Neural cell (in vitro differentiated cells): ENCODE data around the gene TFDP1. TPM values are rescaled to one million over a fixed set of nuclear protein-coding genes. Genes with fewer than 3 reads are reported as not detected.

Experiments
- H2AFZ ChIP-seq: fragments of 200-600, 300-800 bp; sonication (generic), shearing (Covaris generic); 2 replicates; pipeline ENCODE4 v1.6.0; 2014; ENCODE audit warnings: low read depth, mild to moderate bottlenecking, antibody characterized with exemption, low read length, moderate library complexity
- H3F3A ChIP-seq: fragments of 200-600 bp; shearing (Covaris generic); 2 replicates; pipeline ENCODE4 v1.6.1; 2016; ENCODE audit warnings: mild to moderate bottlenecking, moderate library complexity, mixed read lengths, antibody characterized with exemption, low read length; ENCODE audit not compliant: insufficient read depth, poor library complexity, severe bottlenecking
- H3K27ac ChIP-seq: fragments of 200-600, 300-800 bp; sonication (generic), shearing (Covaris generic); 2 replicates; pipeline ENCODE4 v1.5.1; 2014; ENCODE audit warnings: mild to moderate bottlenecking, low read length, moderate library complexity
- H3K27me3 ChIP-seq: fragments of 300-800, 200-600 bp; sonication (generic), shearing (Covaris generic); 2 replicates; pipeline ENCODE4 v1.6.0; 2014; ENCODE audit warnings: mild to moderate bottlenecking, low read depth, low read length, moderate library complexity; ENCODE audit not compliant: insufficient read depth
- H3K36me3 ChIP-seq: fragments of 300-800, 200-600 bp; sonication (generic), shearing (Covaris generic); 2 replicates; pipeline ENCODE4 v1.5.1; 2014; ENCODE audit warnings: mild to moderate bottlenecking, antibody characterized with exemption, low read length, moderate library complexity; ENCODE audit not compliant: insufficient read depth
- H3K4me2 ChIP-seq: fragments of 300-800, 200-600 bp; sonication (generic), shearing (Covaris generic); 2 replicates; pipeline ENCODE4 v1.6.0; 2014; ENCODE audit warnings: mild to moderate bottlenecking, low read length
- H3K4me3 ChIP-seq: fragments of 300-800, 200-600 bp; sonication (generic), shearing (Covaris generic); 2 replicates; pipeline ENCODE4 v1.5.1; 2014; ENCODE audit warnings: mild to moderate bottlenecking, low read length, moderate library complexity
- H3K79me2 ChIP-seq: fragments of 200-600 bp; shearing (Covaris generic); replicated peaks from 2 replicates; pipeline ENCODE4 v1.6.0; 2014; ENCODE audit warnings: mild to moderate bottlenecking, low read length, moderate library complexity; ENCODE audit not compliant: insufficient read depth
- H3K9ac ChIP-seq: fragments of 300-800, 200-600 bp; sonication (generic), shearing (Covaris generic); 2 replicates; pipeline ENCODE4 v1.6.1; 2016; ENCODE audit warnings: mild to moderate bottlenecking, low read length, mixed read lengths
- H3K9me2 ChIP-seq: fragments of 200-600 bp; shearing (Covaris generic); 2 replicates; pipeline ENCODE4 v1.6.1; 2016; ENCODE audit warnings: mild to moderate bottlenecking, low read length, mixed read lengths; ENCODE audit not compliant: insufficient read depth
- H3K9me3 ChIP-seq: fragments of 200-600, 300-800 bp; sonication (generic), shearing (Covaris generic); 2 replicates; pipeline ENCODE4 v1.6.1; 2016; ENCODE audit warnings: mild to moderate bottlenecking, mixed run types, low read length, moderate library complexity, mixed read lengths
- H4K20me1 ChIP-seq: fragments of 200-600 bp; shearing (Covaris generic); 2 replicates; pipeline ENCODE4 v1.6.1; 2016; ENCODE audit warnings: mild to moderate bottlenecking, mixed run types; ENCODE audit not compliant: insufficient read depth
- EP300 ChIP-seq: fragments of 450-650 bp; conservative IDR thresholded peaks from 2 replicates; pipeline ENCODE4 v1.6.1; 2014; ENCODE audit warnings: antibody characterized with exemption, mild to moderate bottlenecking, moderate library complexity; ENCODE audit not compliant: poor library complexity, severe bottlenecking
- EZH2 ChIP-seq: fragments of 200-600, 300-800 bp; shearing (Covaris generic), sonication (generic); IDR thresholded peaks from 2 replicates; pipeline ENCODE4 v1.6.1; 2014; ENCODE audit warnings: antibody characterized with exemption, low read length, borderline replicate concordance, mild to moderate bottlenecking; ENCODE audit not compliant: insufficient read depth, poor library complexity, severe bottlenecking
- MXI1 ChIP-seq: fragments of 450-650 bp; conservative IDR thresholded peaks from 2 replicates; pipeline ENCODE4 v1.6.1; 2014; ENCODE audit warnings: antibody characterized with exemption, mild to moderate bottlenecking; ENCODE audit not compliant: poor library complexity, severe bottlenecking
- POLR2AphosphoS5 ChIP-seq: IDR thresholded peaks from 2 replicates; pipeline ENCODE4 v1.6.1; 2012
- RAD21 ChIP-seq: fragments of 450-650 bp; conservative IDR thresholded peaks from 2 replicates; pipeline ENCODE4 v1.6.1; 2014; ENCODE audit warnings: antibody characterized with exemption, mild to moderate bottlenecking, moderate library complexity
- SMC3 ChIP-seq: fragments of 450-650 bp; conservative IDR thresholded peaks from 2 replicates; pipeline ENCODE4 v1.6.1; 2014; ENCODE audit warnings: antibody characterized with exemption, mild to moderate bottlenecking, moderate library complexity; ENCODE audit not compliant: poor library complexity
- TAF1 ChIP-seq: IDR thresholded peaks from 2 replicates; pipeline ENCODE4 v1.6.1; 2012; ENCODE audit warnings: low read depth
- polyA plus RNA-seq: library from polyadenylated mRNA; depleted of rRNA; stranded (reverse); fragments of >200 nt; gene quantifications from 2 replicates; pipeline ENCODE4 v1.2.3, GENCODE V29; 2014
- TF ChIP-seq, protein P1 (sequence below): IDR thresholded peaks from 2 replicates; pipeline ENCODE4 v1.6.1; 2012; ENCODE audit warnings: borderline replicate concordance
- TF ChIP-seq, protein P2 (sequence below): fragments of 450-650 bp; IDR thresholded peaks from 2 replicates; pipeline ENCODE4 v1.5.1; 2014; ENCODE audit warnings: antibody characterized with exemption, mild to moderate bottlenecking, moderate library complexity; ENCODE audit not compliant: poor library complexity, severe bottlenecking

Gene TFDP1
- polyA plus RNA-seq, 1 donor from 2014 or later: 81.2 TPM

DNA sequence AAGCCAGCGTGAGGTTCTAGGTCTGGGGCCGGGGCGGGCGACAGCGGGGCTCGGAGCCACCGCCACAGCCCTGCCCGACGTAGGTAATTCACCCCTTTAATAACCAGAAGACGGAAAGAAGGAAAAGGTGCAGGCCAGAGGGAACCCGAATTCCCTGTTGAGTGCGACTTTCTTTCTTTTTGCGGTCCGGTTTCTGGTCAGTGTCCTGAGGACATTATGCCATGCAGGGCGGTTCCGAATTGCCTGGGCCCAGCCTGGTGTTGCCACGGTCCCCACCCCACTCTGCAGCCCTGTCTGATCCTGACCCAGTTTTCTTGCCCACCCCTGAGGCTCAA, 18.4 kb upstream of the TFDP1 start:
- H3K79me2 ChIP-seq: no peaks in the 10 kb centered on the region
- H3K4me2 ChIP-seq: no peak overlapping the region
- H3K9me3 ChIP-seq: no peaks in the 10 kb centered on the region
- no peaks in the 10 kb centered on the region for H3K27me3 ChIP-seq
- H3K9ac ChIP-seq: no peak overlapping the region
- no peaks in the 10 kb centered on the region for H3K36me3 ChIP-seq
- no peaks in the 10 kb centered on the region for H3F3A ChIP-seq
- H3K27ac ChIP-seq: no peak overlapping the region
- H2AFZ ChIP-seq: no peak overlapping the region
- TF ChIP-seq RAD21: no peak
- no peak for TF ChIP-seq MXI1
- TF ChIP-seq, protein P1, sequence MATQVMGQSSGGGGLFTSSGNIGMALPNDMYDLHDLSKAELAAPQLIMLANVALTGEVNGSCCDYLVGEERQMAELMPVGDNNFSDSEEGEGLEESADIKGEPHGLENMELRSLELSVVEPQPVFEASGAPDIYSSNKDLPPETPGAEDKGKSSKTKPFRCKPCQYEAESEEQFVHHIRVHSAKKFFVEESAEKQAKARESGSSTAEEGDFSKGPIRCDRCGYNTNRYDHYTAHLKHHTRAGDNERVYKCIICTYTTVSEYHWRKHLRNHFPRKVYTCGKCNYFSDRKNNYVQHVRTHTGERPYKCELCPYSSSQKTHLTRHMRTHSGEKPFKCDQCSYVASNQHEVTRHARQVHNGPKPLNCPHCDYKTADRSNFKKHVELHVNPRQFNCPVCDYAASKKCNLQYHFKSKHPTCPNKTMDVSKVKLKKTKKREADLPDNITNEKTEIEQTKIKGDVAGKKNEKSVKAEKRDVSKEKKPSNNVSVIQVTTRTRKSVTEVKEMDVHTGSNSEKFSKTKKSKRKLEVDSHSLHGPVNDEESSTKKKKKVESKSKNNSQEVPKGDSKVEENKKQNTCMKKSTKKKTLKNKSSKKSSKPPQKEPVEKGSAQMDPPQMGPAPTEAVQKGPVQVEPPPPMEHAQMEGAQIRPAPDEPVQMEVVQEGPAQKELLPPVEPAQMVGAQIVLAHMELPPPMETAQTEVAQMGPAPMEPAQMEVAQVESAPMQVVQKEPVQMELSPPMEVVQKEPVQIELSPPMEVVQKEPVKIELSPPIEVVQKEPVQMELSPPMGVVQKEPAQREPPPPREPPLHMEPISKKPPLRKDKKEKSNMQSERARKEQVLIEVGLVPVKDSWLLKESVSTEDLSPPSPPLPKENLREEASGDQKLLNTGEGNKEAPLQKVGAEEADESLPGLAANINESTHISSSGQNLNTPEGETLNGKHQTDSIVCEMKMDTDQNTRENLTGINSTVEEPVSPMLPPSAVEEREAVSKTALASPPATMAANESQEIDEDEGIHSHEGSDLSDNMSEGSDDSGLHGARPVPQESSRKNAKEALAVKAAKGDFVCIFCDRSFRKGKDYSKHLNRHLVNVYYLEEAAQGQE: no peak
- TF ChIP-seq SMC3: no peak
- TF ChIP-seq, protein P2, sequence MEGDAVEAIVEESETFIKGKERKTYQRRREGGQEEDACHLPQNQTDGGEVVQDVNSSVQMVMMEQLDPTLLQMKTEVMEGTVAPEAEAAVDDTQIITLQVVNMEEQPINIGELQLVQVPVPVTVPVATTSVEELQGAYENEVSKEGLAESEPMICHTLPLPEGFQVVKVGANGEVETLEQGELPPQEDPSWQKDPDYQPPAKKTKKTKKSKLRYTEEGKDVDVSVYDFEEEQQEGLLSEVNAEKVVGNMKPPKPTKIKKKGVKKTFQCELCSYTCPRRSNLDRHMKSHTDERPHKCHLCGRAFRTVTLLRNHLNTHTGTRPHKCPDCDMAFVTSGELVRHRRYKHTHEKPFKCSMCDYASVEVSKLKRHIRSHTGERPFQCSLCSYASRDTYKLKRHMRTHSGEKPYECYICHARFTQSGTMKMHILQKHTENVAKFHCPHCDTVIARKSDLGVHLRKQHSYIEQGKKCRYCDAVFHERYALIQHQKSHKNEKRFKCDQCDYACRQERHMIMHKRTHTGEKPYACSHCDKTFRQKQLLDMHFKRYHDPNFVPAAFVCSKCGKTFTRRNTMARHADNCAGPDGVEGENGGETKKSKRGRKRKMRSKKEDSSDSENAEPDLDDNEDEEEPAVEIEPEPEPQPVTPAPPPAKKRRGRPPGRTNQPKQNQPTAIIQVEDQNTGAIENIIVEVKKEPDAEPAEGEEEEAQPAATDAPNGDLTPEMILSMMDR: no peak
- TF ChIP-seq EZH2: no peak
- no peak for TF ChIP-seq TAF1
- TF ChIP-seq EP300: no peak
- no peak for TF ChIP-seq POLR2AphosphoS5
- H3K4me3 ChIP-seq: no peak overlapping the region
- no peaks in the 10 kb centered on the region for H4K20me1 ChIP-seq
- H3K9me2 ChIP-seq: no peaks in the 10 kb centered on the region

DNA sequence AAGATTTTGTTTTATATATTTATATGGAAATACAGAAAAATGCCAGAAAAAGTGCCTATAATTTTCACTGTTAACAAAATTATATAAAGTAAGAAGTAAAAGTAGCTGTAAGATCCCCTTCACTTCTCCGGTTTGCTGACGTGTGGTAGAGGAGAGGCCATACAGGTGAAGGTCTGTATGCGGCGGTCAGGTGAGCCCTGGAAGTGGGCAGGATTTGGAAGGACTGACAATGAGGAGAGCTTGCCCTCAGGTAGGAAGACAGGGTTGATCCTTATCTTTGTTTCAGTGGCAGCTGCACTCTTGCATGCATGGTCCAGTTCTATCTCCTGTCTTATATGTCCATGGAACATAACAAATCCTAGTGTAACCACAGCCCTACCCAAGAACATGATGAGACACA, 16.9 kb upstream of the TFDP1 start:
- Histone ChIP-seq H4K20me1 (no peaks in the 10 kb centered on the region), H3K9me2 (no peaks in the 10 kb centered on the region), H3K79me2 (no peaks in the 10 kb centered on the region), H3F3A (no peaks in the 10 kb centered on the region), H3K27me3 (no peaks in the 10 kb centered on the region), H3K9me3 (no peaks in the 10 kb centered on the region), H3K9ac (no peak overlapping the region), H3K36me3 (no peaks in the 10 kb centered on the region), H2AFZ (no peak overlapping the region), H3K4me2 (no peak overlapping the region), H3K27ac (no peak overlapping the region), H3K4me3 (no peak overlapping the region)
- TF ChIP-seq EP300 (no peak), SMC3 (no peak), MXI1 (no peak), TAF1 (no peak), POLR2AphosphoS5 (no peak), RAD21 (no peak), EZH2 (no peak)
- TF ChIP-seq, protein P2: no peak
- TF ChIP-seq, protein P1: no peak
